RPMI7951 (cell line): ENCODE measurements around the gene CDAN1. TPM values are rescaled to one million over a fixed set of nuclear protein-coding genes. Genes with fewer than 3 reads are reported as not detected.
"Not testable (repeated sequence)": the region's sequence is repeated elsewhere in the genome, so short reads cannot be mapped to it uniquely, and the experiment has no call there.

ENCODE experiments used
- DNase-seq: peaks from one replicate; pipeline ENCODE4 v3.0.0-alpha.2; 2012; ENCODE audit warnings: low read depth
- total RNA-seq: library from RNA; depleted of rRNA; stranded (reverse); fragments of >200 nt; shearing (Covaris generic); gene quantifications from 2 replicates; pipeline ENCODE4 v1.2.3, GENCODE V29; 2014; rRNA removed

The CDAN1 gene
- total RNA-seq = 8.8 and 12.0 TPM in 2 replicates

GRCh38 chr15:42736793-42737528 is at the start of gene CDAN1:
TSS of gene CDAN1 (minus strand) at chr15:42737128. CDS start at chr15:42737102, 26 bp downstream.
- DNase-seq = peak; percentile 86

GRCh38 chr15:42785569-42785968 is 48.6 kb upstream of the CDAN1 start:
- no peak for DNase-seq

GRCh38 chr15:42784705-42785104 is 47.8 kb upstream of the CDAN1 start:
- no peak for DNase-seq

- no peak for DNase-seq
Measured at GRCh38 chr15:42782716-42783115, 45.8 kb upstream of the CDAN1 start.

GRCh38 chr15:42775416-42775815 is 38.5 kb upstream of the CDAN1 start:
- DNase-seq = no peak

GRCh38 chr15:42772901-42773300 is 36.0 kb upstream of the CDAN1 start:
- DNase-seq = no peak

GRCh38 chr15:42772144-42772543 is 35.2 kb upstream of the CDAN1 start:
- no peak for DNase-seq

GRCh38 chr15:42766109-42766508 is 29.2 kb upstream of the CDAN1 start:
- not testable (repeated sequence) for DNase-seq

GRCh38 chr15:42764154-42764731 is 27.3 kb upstream of the CDAN1 start:
- DNase-seq = not testable (repeated sequence)

GRCh38 chr15:42761813-42762212 is 24.9 kb upstream of the CDAN1 start:
- DNase-seq = not testable (repeated sequence)

- no peak for DNase-seq
Measured at GRCh38 chr15:42760759-42761158, 23.8 kb upstream of the CDAN1 start.

- no peak for DNase-seq
Measured at GRCh38 chr15:42759093-42759492, 22.2 kb upstream of the CDAN1 start.

- no peak for DNase-seq
Measured at GRCh38 chr15:42750306-42750705, 13.4 kb upstream of the CDAN1 start.

- no peak for DNase-seq
Measured at GRCh38 chr15:42749266-42749665, 12.3 kb upstream of the CDAN1 start.

- no peak for DNase-seq
Measured at GRCh38 chr15:42744195-42744594, 7.3 kb upstream of the CDAN1 start.

- DNase-seq = no peak
Measured at GRCh38 chr15:42742149-42742548, 5.2 kb upstream of the CDAN1 start.

GRCh38 chr15:42741710-42742109 is 4.8 kb upstream of the CDAN1 start:
- DNase-seq = no peak

- DNase-seq = peak; percentile 56
Measured at GRCh38 chr15:42737529-42738328, 801 bp upstream of the CDAN1 start.

GRCh38 chr15:42736178-42736792 is 643 bp downstream of the CDAN1 start:
- peak; percentile 15 for DNase-seq

GRCh38 chr15:42735382-42736165 is 1.4 kb downstream of the CDAN1 start:
- no peak for DNase-seq

GRCh38 chr15:42734076-42734672 is 2.8 kb downstream of the CDAN1 start:
- DNase-seq = no peak
